Endodermal cell (in vitro differentiated cells): Measurements from ENCODE around the gene GNA12. TPM values are rescaled to one million over a fixed set of nuclear protein-coding genes. Genes with fewer than 3 reads are reported as not detected.
A peak's percentile ranks its signal among the peaks of the same experiment; 100 is the strongest.

Source experiments
- DNase-seq: peaks from one replicate; pipeline ENCODE4 v3.0.0-alpha.2; 2017
- H3K27ac ChIP-seq: 2 replicates; pipeline ENCODE4 v1.5.1; 2013; ENCODE audit warnings: mild to moderate bottlenecking, low read depth, low read length, moderate library complexity
- H3K27me3 ChIP-seq: 2 replicates; pipeline ENCODE4 v1.6.1; 2013; ENCODE audit warnings: mild to moderate bottlenecking, low read length, moderate library complexity; ENCODE audit not compliant: insufficient read depth, control insufficient read depth, poor library complexity, severe bottlenecking
- H3K36me3 ChIP-seq: 2 replicates; pipeline ENCODE4 v1.7.0; 2013; ENCODE audit warnings: mild to moderate bottlenecking, low read length, moderate library complexity; ENCODE audit not compliant: control insufficient read depth, insufficient read depth
- H3K4me1 ChIP-seq: one replicate; pipeline ENCODE4 v1.7.0; 2013; ENCODE audit warnings: low read length; ENCODE audit not compliant: control insufficient read depth, insufficient read depth
- H3K4me3 ChIP-seq: 2 replicates; pipeline ENCODE4 v1.5.1; 2013; ENCODE audit warnings: mild to moderate bottlenecking, low read length, moderate library complexity
- H3K9ac ChIP-seq: 2 replicates; pipeline ENCODE4 v1.6.1; 2013; ENCODE audit warnings: mild to moderate bottlenecking, low read length, moderate library complexity; ENCODE audit not compliant: poor library complexity, severe bottlenecking; ENCODE audit errors: extremely low read depth
- H3K9me3 ChIP-seq: 2 replicates; pipeline ENCODE4 v1.6.1; 2013; ENCODE audit warnings: mild to moderate bottlenecking, low read length, moderate library complexity; ENCODE audit not compliant: control insufficient read depth
- H3K27ac Mint-ChIP-seq: 2 replicates; pipeline ENCODE4 v1.8.0; 2020; ENCODE audit warnings: mixed read lengths
- H3K27me3 Mint-ChIP-seq: 2 replicates; pipeline ENCODE4 v1.8.0; 2021; ENCODE audit warnings: mild to moderate bottlenecking, mixed read lengths; ENCODE audit not compliant: insufficient read depth
- H3K36me3 Mint-ChIP-seq: 2 replicates; pipeline ENCODE4 v1.8.0; 2020; ENCODE audit warnings: low read depth, mixed read lengths
- H3K4me1 Mint-ChIP-seq: 2 replicates; pipeline ENCODE4 v1.8.0; 2020; ENCODE audit warnings: mixed read lengths
- H3K4me3 Mint-ChIP-seq: 2 replicates; pipeline ENCODE4 v1.8.0; 2020; ENCODE audit warnings: mild to moderate bottlenecking, moderate library complexity, mixed read lengths
- H3K9me3 Mint-ChIP-seq: 2 replicates; pipeline ENCODE4 v1.8.0; 2020; ENCODE audit warnings: mild to moderate bottlenecking, mixed read lengths
- CTCF ChIP-seq: fragments of 200-600 bp; sonication (generic); conservative IDR thresholded peaks from 2 replicates; pipeline ENCODE4 v1.5.0; 2021; ENCODE audit warnings: antibody characterized with exemption, mild to moderate bottlenecking
- WGBS, 2 experiments: methylation state at CpG; one replicate each; pipeline versions ENCODE4 v1.1.5 to v1.1.7; 2013; ENCODE audit warnings: missing lambda C conversion rate in 2 of 2, mixed read lengths in 1 of 2; ENCODE audit not compliant: insufficient coverage in 1 of 2, insufficient read length in 1 of 2; 5-methylcytosine and 5-hydroxymethylcytosine counted together
- total RNA-seq, 2 donors: library from RNA; stranded (reverse); fragmentation: NEBNext Ultra II Directional in 1 of 2; extraction: Animal tissue kit (Norgen Biotek cat#: 25700) in 1 of 2; gene quantifications; 2 replicates in 1 of 2; 3 replicates in 1 of 2; pipeline ENCODE4 v1.2.1, GENCODE V29; 2021

GNA12 gene
- total RNA-seq, 2 donors from 2014 or later = 55.0 to 64.7 TPM

GRCh38 chr7:2781636-2782035 is 62.5 kb downstream of the GNA12 start:
- TF ChIP-seq CTCF = no peak
- H3K27ac ChIP-seq = no peak overlapping the region
- WGBS, 2 experiments = 98 to 100% methylated on average over 1 to 2 of the region's 2 CpGs
- no peak overlapping the region for H3K4me3 Mint-ChIP-seq
- peaks cover 13% of the 10 kb centered on the region for H3K4me1 Mint-ChIP-seq
- H3K4me1 ChIP-seq = no peaks in the 10 kb centered on the region
- H3K9ac ChIP-seq = no peak overlapping the region
- H3K27me3 ChIP-seq = no peaks in the 10 kb centered on the region
- H3K27me3 Mint-ChIP-seq = no peaks in the 10 kb centered on the region
- peaks cover 9% of the 10 kb centered on the region for H3K9me3 ChIP-seq
- no peak overlapping the region for H3K4me3 ChIP-seq
- H3K36me3 Mint-ChIP-seq = peaks cover 32% of the 10 kb centered on the region
- no peak overlapping the region for H3K27ac Mint-ChIP-seq
- peaks cover 57% of the 10 kb centered on the region for H3K36me3 ChIP-seq
- H3K9me3 Mint-ChIP-seq = peaks cover 10% of the 10 kb centered on the region
- no peak for DNase-seq

GRCh38 chr7:2779051-2779450 is 65.1 kb downstream of the GNA12 start:
- Histone ChIP-seq H3K4me1 (no peaks in the 10 kb centered on the region), H3K9ac (no peak overlapping the region), H3K4me3 (no peak overlapping the region), H3K27me3 (no peaks in the 10 kb centered on the region), H3K36me3 (peaks cover 51% of the 10 kb centered on the region), H3K27ac (no peak overlapping the region), H3K9me3 (peaks cover 9% of the 10 kb centered on the region)
- peak overlapping the region; percentile 50 for H3K27ac Mint-ChIP-seq
- peaks cover 28% of the 10 kb centered on the region for H3K4me1 Mint-ChIP-seq
- DNase-seq = no peak
- H3K36me3 Mint-ChIP-seq = peaks cover 25% of the 10 kb centered on the region
- TF ChIP-seq CTCF = no peak
- no peak overlapping the region for H3K4me3 Mint-ChIP-seq
- H3K27me3 Mint-ChIP-seq = no peaks in the 10 kb centered on the region
- peaks cover 10% of the 10 kb centered on the region for H3K9me3 Mint-ChIP-seq
- 83 to 95% methylated on average over 4 to 8 of the region's 8 CpGs for WGBS, 2 experiments

GRCh38 chr7:2777898-2778535 is 66.1 kb downstream of the GNA12 start:
- H3K9me3 Mint-ChIP-seq = peaks cover 8% of the 10 kb centered on the region
- H3K27me3 ChIP-seq = no peaks in the 10 kb centered on the region
- peaks cover 27% of the 10 kb centered on the region for H3K36me3 Mint-ChIP-seq
- no peaks in the 10 kb centered on the region for H3K27me3 Mint-ChIP-seq
- peaks cover 53% of the 10 kb centered on the region for H3K36me3 ChIP-seq
- peak overlapping the region; percentile 36 for H3K27ac Mint-ChIP-seq
- 96% methylated on average over 7 to 8 of the region's 8 CpGs for WGBS, 2 experiments
- H3K4me3 ChIP-seq = no peak overlapping the region
- peaks cover 9% of the 10 kb centered on the region for H3K9me3 ChIP-seq
- no peaks in the 10 kb centered on the region for H3K4me1 ChIP-seq
- DNase-seq = no peak
- H3K4me1 Mint-ChIP-seq = peaks cover 28% of the 10 kb centered on the region
- H3K9ac ChIP-seq = no peak overlapping the region
- no peak for TF ChIP-seq CTCF
- no peak overlapping the region for H3K4me3 Mint-ChIP-seq
- H3K27ac ChIP-seq = no peak overlapping the region
